Measurements from ENCODE around the gene UGT1A10. TPM values are rescaled to one million over a fixed set of nuclear protein-coding genes. Genes with fewer than 3 reads are reported as not detected.

The UGT1A10 gene
- total RNA-seq, 1 experiment from 2014 or later = 1.0 TPM

DNA sequence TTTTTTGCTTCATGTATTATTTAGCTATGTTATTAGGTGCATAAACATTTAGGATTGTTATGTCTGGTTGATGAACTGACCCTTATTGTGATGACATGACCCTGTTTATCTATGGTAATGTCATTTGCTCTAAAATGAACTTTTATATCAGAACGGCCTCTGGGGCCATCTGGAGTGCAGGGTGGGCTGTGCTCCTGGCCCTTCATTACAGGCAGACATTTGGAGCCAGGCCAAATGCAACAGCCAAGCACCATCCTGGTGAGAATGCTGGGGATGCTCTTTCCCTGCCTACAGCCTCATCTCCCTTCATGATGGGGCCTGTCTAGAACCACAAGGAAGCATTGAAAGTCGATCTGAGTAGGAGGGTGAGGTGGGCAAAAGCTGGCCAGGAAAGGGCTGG lies 180.1 kb downstream of the UGT1A10 start:
- intact Hi-C loops (cut with micrococcal nuclease; ENCODE audit: unreplicated experiment) = no loop called here
- H3K4me3 Mint-ChIP-seq (ENCODE audit: unreplicated experiment) = no peak overlapping the region
- H3K4me3 ChIP-seq (ENCODE audit: low read depth, low read length) = no peak overlapping the region
- CTCF ChIA-PET = no interaction called here
- BruUV-seq (replicated peaks) = no TSS peak
- no peaks in the 10 kb centered on the region for H3K36me3 Mint-ChIP-seq (ENCODE audit: insufficient read depth, unreplicated experiment)
- no peaks in the 10 kb centered on the region for H3K9me3 Mint-ChIP-seq (ENCODE audit: unreplicated experiment)
- no peak overlapping the region for H3K27ac Mint-ChIP-seq (ENCODE audit: unreplicated experiment)
- H3K27me3 Mint-ChIP-seq (ENCODE audit: insufficient read depth, unreplicated experiment) = no peaks in the 10 kb centered on the region
- H3K9me3 ChIP-seq = no peaks in the 10 kb centered on the region
- no peaks in the 10 kb centered on the region for H3K4me1 Mint-ChIP-seq (ENCODE audit: low read depth, unreplicated experiment)
- H3K27me3 ChIP-seq (replicated peaks; ENCODE audit: control insufficient read depth, insufficient read depth, low read length) = no peaks in the 10 kb centered on the region
- H3K4me1 ChIP-seq = no peaks in the 10 kb centered on the region
- no peak for DNase-seq
- H3K36me3 ChIP-seq (ENCODE audit: control insufficient read depth, insufficient read depth, low read length) = no peaks in the 10 kb centered on the region
- no peak for TF ChIP-seq CTCF (IDR thresholded peaks at IDR 0.05; ENCODE audit: insufficient read depth in 1 of 2, low read depth in 1 of 2, low read length in 1 of 2, severe bottlenecking in 1 of 2, unreplicated experiment in 1 of 2)
- POLR2A ChIA-PET = no interaction called here

DNA sequence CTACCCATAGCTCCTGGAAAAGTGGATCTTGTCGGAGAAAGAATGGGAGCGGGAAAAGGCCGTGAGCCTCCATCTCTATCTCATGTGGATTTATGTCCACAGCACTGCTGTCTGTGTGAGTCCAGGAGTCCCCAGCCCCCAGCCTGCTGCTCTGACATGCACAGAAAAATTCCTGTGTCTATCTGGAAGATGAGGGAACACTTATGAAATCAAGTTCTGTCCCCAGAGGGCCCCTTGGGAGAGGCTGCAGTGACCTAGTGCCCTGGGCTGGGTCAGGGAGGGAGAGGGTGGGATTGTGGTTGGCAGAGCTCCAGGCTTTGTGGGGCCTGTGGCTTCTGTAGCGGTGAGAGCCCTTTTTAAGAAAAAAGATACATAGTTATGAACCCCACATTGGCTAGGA lies 180.5 kb downstream of the UGT1A10 start:
- no peak overlapping the region for H3K27ac Mint-ChIP-seq (ENCODE audit: unreplicated experiment)
- H3K9me3 ChIP-seq = no peaks in the 10 kb centered on the region
- H3K27me3 ChIP-seq (replicated peaks; ENCODE audit: control insufficient read depth, insufficient read depth, low read length) = no peaks in the 10 kb centered on the region
- H3K9me3 Mint-ChIP-seq (ENCODE audit: unreplicated experiment) = no peaks in the 10 kb centered on the region
- H3K27me3 Mint-ChIP-seq (ENCODE audit: insufficient read depth, unreplicated experiment) = no peaks in the 10 kb centered on the region
- intact Hi-C loops (cut with micrococcal nuclease; ENCODE audit: unreplicated experiment) = no loop called here
- no peak overlapping the region for H3K4me3 ChIP-seq (ENCODE audit: low read depth, low read length)
- H3K36me3 Mint-ChIP-seq (ENCODE audit: insufficient read depth, unreplicated experiment) = no peaks in the 10 kb centered on the region
- no peaks in the 10 kb centered on the region for H3K4me1 Mint-ChIP-seq (ENCODE audit: low read depth, unreplicated experiment)
- ChIA-PET CTCF (no interaction called here), POLR2A (no interaction called here)
- no TSS peak for BruUV-seq (replicated peaks)
- H3K36me3 ChIP-seq (ENCODE audit: control insufficient read depth, insufficient read depth, low read length) = no peaks in the 10 kb centered on the region
- no peak for DNase-seq
- TF ChIP-seq CTCF (IDR thresholded peaks at IDR 0.05; ENCODE audit: insufficient read depth in 1 of 2, low read depth in 1 of 2, low read length in 1 of 2, severe bottlenecking in 1 of 2, unreplicated experiment in 1 of 2) = no peak
- no peak overlapping the region for H3K4me3 Mint-ChIP-seq (ENCODE audit: unreplicated experiment)
- no peaks in the 10 kb centered on the region for H3K4me1 ChIP-seq

- no peak overlapping the region for H3K27ac Mint-ChIP-seq (ENCODE audit: unreplicated experiment)
- no peaks in the 10 kb centered on the region for H3K4me1 Mint-ChIP-seq (ENCODE audit: low read depth, unreplicated experiment)
- H3K36me3 Mint-ChIP-seq (ENCODE audit: insufficient read depth, unreplicated experiment) = no peaks in the 10 kb centered on the region
- Histone ChIP-seq H3K4me3 (ENCODE audit: low read depth, low read length) (no peak overlapping the region), H3K9me3 (no peaks in the 10 kb centered on the region), H3K4me1 (no peaks in the 10 kb centered on the region), H3K36me3 (ENCODE audit: control insufficient read depth, insufficient read depth, low read length) (no peaks in the 10 kb centered on the region), H3K27me3 (replicated peaks; ENCODE audit: control insufficient read depth, insufficient read depth, low read length) (no peaks in the 10 kb centered on the region)
- intact Hi-C loops (cut with micrococcal nuclease; ENCODE audit: unreplicated experiment) = no loop called here
- H3K4me3 Mint-ChIP-seq (ENCODE audit: unreplicated experiment) = no peak overlapping the region
- no peak for TF ChIP-seq CTCF (IDR thresholded peaks at IDR 0.05; ENCODE audit: insufficient read depth in 1 of 2, low read depth in 1 of 2, low read length in 1 of 2, severe bottlenecking in 1 of 2, unreplicated experiment in 1 of 2)
- ChIA-PET POLR2A (no interaction called here), CTCF (no interaction called here)
- no peaks in the 10 kb centered on the region for H3K9me3 Mint-ChIP-seq (ENCODE audit: unreplicated experiment)
- H3K27me3 Mint-ChIP-seq (ENCODE audit: insufficient read depth, unreplicated experiment) = no peaks in the 10 kb centered on the region
- DNase-seq = no peak
- BruUV-seq (replicated peaks) = no TSS peak
Measured at GRCh38 chr2:233817361-233817911, 181.2 kb downstream of the UGT1A10 start.
